ENCODE data around the gene MYH13. TPM values are rescaled to one million over a fixed set of nuclear protein-coding genes. Genes with fewer than 3 reads are reported as not detected.
A peak's percentile ranks its signal among the peaks of the same experiment; 100 is the strongest.

MYH13 gene
- total RNA-seq, 2 experiments from 2014 or later, result not detected

DNA sequence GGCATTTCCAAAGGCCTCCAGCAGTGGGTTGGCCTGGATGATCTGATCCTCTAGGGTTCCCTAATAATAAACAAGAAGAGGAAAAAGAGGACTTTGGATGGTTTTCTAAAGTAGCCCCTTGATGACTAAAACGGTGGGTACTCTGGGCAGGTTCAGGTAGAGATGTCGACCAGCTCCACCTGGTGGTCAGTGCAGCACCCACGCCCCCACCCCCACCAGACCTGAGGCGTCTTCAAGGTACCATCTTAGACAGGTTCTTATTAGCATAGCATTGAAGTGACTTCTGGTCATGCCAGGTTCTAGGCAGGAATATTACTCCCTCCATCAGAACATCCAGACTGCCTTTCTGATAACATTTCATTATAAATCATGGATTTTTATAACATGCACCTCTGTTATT is 15.0 kb downstream of the MYH13 start:
- ChIA-PET POLR2A (interaction anchor here (0.6 kb wide), 1 partner anchor 1568 kb away, joined by 3 read pairs; no protein-coding TSS in a partner anchor), CTCF (ENCODE audit: unreplicated experiment) (no interaction called here)
- DNase-seq (ENCODE audit: low spot score), result peak; percentile 20

DNA sequence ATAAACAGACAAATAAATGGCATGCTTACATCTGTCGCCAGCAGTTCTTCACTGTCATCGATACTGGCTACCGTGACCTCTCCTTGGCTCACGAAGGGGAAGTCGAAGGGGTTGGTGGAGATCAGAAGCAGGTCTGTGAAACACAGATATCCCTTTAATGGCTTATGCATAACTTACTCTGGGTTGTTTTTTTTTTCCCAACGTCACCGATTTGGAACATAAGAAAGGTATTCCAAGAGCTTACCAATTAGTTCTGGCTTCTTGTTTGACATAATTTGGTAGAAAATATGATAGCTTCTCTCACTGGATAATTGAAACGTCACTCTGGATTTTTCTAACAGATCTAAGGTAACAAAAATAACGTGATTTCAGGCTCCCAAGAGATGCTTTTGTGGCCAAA is 18.2 kb downstream of the MYH13 start:
- CTCF ChIA-PET (ENCODE audit: unreplicated experiment), result no interaction called here
- H3K9me3 ChIP-seq (ENCODE audit: low read length), result no peaks in the 10 kb centered on the region
- H3K36me3 ChIP-seq (ENCODE audit: insufficient read depth, low read length), result no peaks in the 10 kb centered on the region
- intact Hi-C loops (cut with micrococcal nuclease; ENCODE audit: unreplicated experiment), result no loop called here
- no peak overlapping the region for H3K4me2 ChIP-seq (ENCODE audit: low read length)
- H3K9me2 ChIP-seq (ENCODE audit: insufficient read depth, low read length), result no peaks in the 10 kb centered on the region
- no TSS peak for BruUV-seq (replicated peaks)
- TF ChIP-seq, protein P1, sequence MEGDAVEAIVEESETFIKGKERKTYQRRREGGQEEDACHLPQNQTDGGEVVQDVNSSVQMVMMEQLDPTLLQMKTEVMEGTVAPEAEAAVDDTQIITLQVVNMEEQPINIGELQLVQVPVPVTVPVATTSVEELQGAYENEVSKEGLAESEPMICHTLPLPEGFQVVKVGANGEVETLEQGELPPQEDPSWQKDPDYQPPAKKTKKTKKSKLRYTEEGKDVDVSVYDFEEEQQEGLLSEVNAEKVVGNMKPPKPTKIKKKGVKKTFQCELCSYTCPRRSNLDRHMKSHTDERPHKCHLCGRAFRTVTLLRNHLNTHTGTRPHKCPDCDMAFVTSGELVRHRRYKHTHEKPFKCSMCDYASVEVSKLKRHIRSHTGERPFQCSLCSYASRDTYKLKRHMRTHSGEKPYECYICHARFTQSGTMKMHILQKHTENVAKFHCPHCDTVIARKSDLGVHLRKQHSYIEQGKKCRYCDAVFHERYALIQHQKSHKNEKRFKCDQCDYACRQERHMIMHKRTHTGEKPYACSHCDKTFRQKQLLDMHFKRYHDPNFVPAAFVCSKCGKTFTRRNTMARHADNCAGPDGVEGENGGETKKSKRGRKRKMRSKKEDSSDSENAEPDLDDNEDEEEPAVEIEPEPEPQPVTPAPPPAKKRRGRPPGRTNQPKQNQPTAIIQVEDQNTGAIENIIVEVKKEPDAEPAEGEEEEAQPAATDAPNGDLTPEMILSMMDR (conservative IDR thresholded peaks at IDR 0.05; ENCODE audit: low read length), result no peak
- TF ChIP-seq EZH2phosphoT487 (IDR thresholded peaks at IDR 0.05; ENCODE audit: borderline replicate concordance, low read depth, low read length), result no peak
- POLR2A ChIA-PET, result no interaction called here
- no peak overlapping the region for H2AFZ ChIP-seq (ENCODE audit: low read length)
- H3K27ac ChIP-seq (ENCODE audit: low read depth, low read length, poor library complexity, severe bottlenecking), result no peak overlapping the region
- H3K79me2 ChIP-seq (ENCODE audit: insufficient read depth, low read depth, low read length), result no peaks in the 10 kb centered on the region
- DNase-seq (ENCODE audit: low spot score), result no peak
- H4K20me1 ChIP-seq (ENCODE audit: insufficient read depth, low read length), result no peaks in the 10 kb centered on the region
- H3K4me1 ChIP-seq (ENCODE audit: insufficient read depth, low read length, poor library complexity, severe bottlenecking), result no peaks in the 10 kb centered on the region
- no peak overlapping the region for H3K4me3 ChIP-seq (ENCODE audit: low read depth, low read length, poor library complexity, severe bottlenecking)

More for the DNA sequence above, 15.0 kb downstream of the MYH13 start:
- no TSS peak for BruUV-seq (replicated peaks)
- Histone ChIP-seq H3K79me2 (ENCODE audit: insufficient read depth, low read depth, low read length) (no peaks in the 10 kb centered on the region), H3K9me3 (ENCODE audit: low read length) (no peaks in the 10 kb centered on the region), H3K4me3 (ENCODE audit: low read depth, low read length, poor library complexity, severe bottlenecking) (no peak overlapping the region), H3K4me1 (ENCODE audit: insufficient read depth, low read length, poor library complexity, severe bottlenecking) (no peaks in the 10 kb centered on the region), H3K4me2 (ENCODE audit: low read length) (no peak overlapping the region), H3K27ac (ENCODE audit: low read depth, low read length, poor library complexity, severe bottlenecking) (no peak overlapping the region), H3K9me2 (ENCODE audit: insufficient read depth, low read length) (no peaks in the 10 kb centered on the region), H3K36me3 (ENCODE audit: insufficient read depth, low read length) (no peaks in the 10 kb centered on the region), H2AFZ (ENCODE audit: low read length) (no peak overlapping the region), H4K20me1 (ENCODE audit: insufficient read depth, low read length) (no peaks in the 10 kb centered on the region)
- intact Hi-C loops (cut with micrococcal nuclease; ENCODE audit: unreplicated experiment), result no loop called here
- TF ChIP-seq, protein P1 (conservative IDR thresholded peaks at IDR 0.05; ENCODE audit: low read length), result peak; percentile 80
- no peak for TF ChIP-seq EZH2phosphoT487 (IDR thresholded peaks at IDR 0.05; ENCODE audit: borderline replicate concordance, low read depth, low read length)

DNA sequence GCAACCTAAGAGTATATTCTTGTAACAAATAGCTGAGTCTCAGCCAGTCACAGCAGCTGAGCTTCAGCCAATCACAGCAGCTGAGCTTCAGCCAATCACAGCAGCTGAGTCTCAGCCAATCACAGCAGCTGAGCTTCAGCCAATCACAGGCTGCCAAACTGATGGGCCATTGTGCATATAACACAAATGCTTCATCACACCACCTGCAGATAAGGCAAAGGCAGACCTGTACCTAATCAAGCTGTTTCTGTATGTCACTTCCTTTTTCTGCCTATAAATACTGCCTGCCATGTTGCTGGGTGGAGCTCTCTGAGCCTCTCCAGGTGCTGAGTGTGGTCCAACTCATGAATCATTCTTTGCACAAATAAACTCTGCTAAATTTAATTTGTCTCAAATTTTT is 19.9 kb downstream of the MYH13 start:
- Histone ChIP-seq H3K9me2 (ENCODE audit: insufficient read depth, low read length) (no peaks in the 10 kb centered on the region), H3K27ac (ENCODE audit: low read depth, low read length, poor library complexity, severe bottlenecking) (no peak overlapping the region), H4K20me1 (ENCODE audit: insufficient read depth, low read length) (no peaks in the 10 kb centered on the region), H3K4me3 (ENCODE audit: low read depth, low read length, poor library complexity, severe bottlenecking) (no peak overlapping the region), H2AFZ (ENCODE audit: low read length) (no peak overlapping the region), H3K9me3 (ENCODE audit: low read length) (no peaks in the 10 kb centered on the region), H3K4me2 (ENCODE audit: low read length) (no peak overlapping the region), H3K36me3 (ENCODE audit: insufficient read depth, low read length) (no peaks in the 10 kb centered on the region), H3K79me2 (ENCODE audit: insufficient read depth, low read depth, low read length) (no peaks in the 10 kb centered on the region), H3K4me1 (ENCODE audit: insufficient read depth, low read length, poor library complexity, severe bottlenecking) (no peaks in the 10 kb centered on the region)
- DNase-seq (ENCODE audit: low spot score), result no peak
- intact Hi-C loops (cut with micrococcal nuclease; ENCODE audit: unreplicated experiment), result no loop called here
- ChIA-PET CTCF (ENCODE audit: unreplicated experiment) (no interaction called here), POLR2A (no interaction called here)
- TF ChIP-seq EZH2phosphoT487 (IDR thresholded peaks at IDR 0.05; ENCODE audit: borderline replicate concordance, low read depth, low read length), result no peak
- TF ChIP-seq, protein P1 (conservative IDR thresholded peaks at IDR 0.05; ENCODE audit: low read length), result no peak
- BruUV-seq (replicated peaks), result no TSS peak
